ENCODE measurements around the gene FNBP1.

GRCh38 chr9:130008538-130008937 is 34.5 kb downstream of the FNBP1 start:
- TF ChIP-seq CTCF (IDR thresholded peaks at IDR 0.05) (no peak), POLR2A (IDR thresholded peaks at IDR 0.05) (no peak)

Measured in lower leg skin (tissue), 3 donors.